ENCODE measurements around the gene WAC. TPM values are rescaled to one million over a fixed set of nuclear protein-coding genes. Genes with fewer than 3 reads are reported as not detected.

WAC gene
- total RNA-seq, 1 donor from 2014 or later = 36.6 TPM

GRCh38 chr10:28540145-28540544 is 7.2 kb downstream of the WAC start:
- TF ChIP-seq CTCF (IDR thresholded peaks at IDR 0.05; ENCODE audit: insufficient read depth, low read length, severe bottlenecking) = no peak
- DNase-seq (ENCODE audit: low read depth) (no peak), FAIRE-seq (no peak)
- Histone ChIP-seq H3K27me3 (ENCODE audit: control insufficient read depth, insufficient read depth, low read length) (no peaks in the 10 kb centered on the region), H3K36me3 (ENCODE audit: control insufficient read depth, insufficient read depth, low read length) (peaks cover 19% of the 10 kb centered on the region), H3K4me3 (ENCODE audit: low read depth, low read length) (no peak overlapping the region)

- peaks cover 13% of the 10 kb centered on the region for H3K36me3 ChIP-seq (ENCODE audit: control insufficient read depth, insufficient read depth, low read length)
- TF ChIP-seq CTCF (IDR thresholded peaks at IDR 0.05; ENCODE audit: insufficient read depth, low read length, severe bottlenecking) = no peak
- H3K4me3 ChIP-seq (ENCODE audit: low read depth, low read length) = no peak overlapping the region
- DNase-seq (ENCODE audit: low read depth) (no peak), FAIRE-seq (no peak)
- no peaks in the 10 kb centered on the region for H3K27me3 ChIP-seq (ENCODE audit: control insufficient read depth, insufficient read depth, low read length)
Observed at GRCh38 chr10:28541717-28542365, 8.9 kb downstream of the WAC start.

GRCh38 chr10:28542728-28543127 is 9.8 kb downstream of the WAC start:
- FAIRE-seq (no peak), DNase-seq (ENCODE audit: low read depth) (no peak)
- Histone ChIP-seq H3K36me3 (ENCODE audit: control insufficient read depth, insufficient read depth, low read length) (peaks cover 10% of the 10 kb centered on the region), H3K27me3 (ENCODE audit: control insufficient read depth, insufficient read depth, low read length) (no peaks in the 10 kb centered on the region), H3K4me3 (ENCODE audit: low read depth, low read length) (no peak overlapping the region)
- no peak for TF ChIP-seq CTCF (IDR thresholded peaks at IDR 0.05; ENCODE audit: insufficient read depth, low read length, severe bottlenecking)

GRCh38 chr10:28544058-28544457 is 11.1 kb downstream of the WAC start:
- DNase-seq (ENCODE audit: low read depth) (no peak), FAIRE-seq (no peak)
- TF ChIP-seq CTCF (IDR thresholded peaks at IDR 0.05; ENCODE audit: insufficient read depth, low read length, severe bottlenecking) = no peak
- Histone ChIP-seq H3K4me3 (ENCODE audit: low read depth, low read length) (no peak overlapping the region), H3K36me3 (ENCODE audit: control insufficient read depth, insufficient read depth, low read length) (peaks cover 9% of the 10 kb centered on the region), H3K27me3 (ENCODE audit: control insufficient read depth, insufficient read depth, low read length) (no peaks in the 10 kb centered on the region)

GRCh38 chr10:28545967-28546644 is 13.2 kb downstream of the WAC start:
- FAIRE-seq (no peak), DNase-seq (ENCODE audit: low read depth) (no peak)
- Histone ChIP-seq H3K36me3 (ENCODE audit: control insufficient read depth, insufficient read depth, low read length) (peaks cover 8% of the 10 kb centered on the region), H3K4me3 (ENCODE audit: low read depth, low read length) (no peak overlapping the region), H3K27me3 (ENCODE audit: control insufficient read depth, insufficient read depth, low read length) (no peaks in the 10 kb centered on the region)
- TF ChIP-seq CTCF (IDR thresholded peaks at IDR 0.05; ENCODE audit: insufficient read depth, low read length, severe bottlenecking) = no peak
